IMR-90 (cell line): ENCODE results near the gene COL1A1. TPM values are rescaled to one million over a fixed set of nuclear protein-coding genes. Genes with fewer than 3 reads are reported as not detected.

Source experiments
- polyA plus RNA-seq, 3 experiments: library from polyadenylated mRNA; depleted of rRNA; stranded (reverse); fragments of >200 nt; gene quantifications; 2 replicates each; pipeline ENCODE4 v1.2.3, GENCODE V29; 2012; ENCODE audit warnings: low replicate concordance in 1 of 3
- total RNA-seq: library from RNA; depleted of rRNA; stranded (reverse); fragments of >200 nt; gene quantifications from 2 replicates; pipeline ENCODE4 v1.2.3, GENCODE V29; 2012
- TF ChIP-seq, protein P1 (sequence below): fragments of 150-350 bp; IDR thresholded peaks from 2 replicates; pipeline ENCODE4 v1.6.1; 2016; ENCODE audit warnings: low read depth, mild to moderate bottlenecking, low read length, moderate library complexity, borderline replicate concordance

The COL1A1 gene
- total and polyA plus RNA-seq, 2 of the 4 experiments (the other 2 are of a cell fraction), result 2,180 to 4,350 TPM

DNA sequence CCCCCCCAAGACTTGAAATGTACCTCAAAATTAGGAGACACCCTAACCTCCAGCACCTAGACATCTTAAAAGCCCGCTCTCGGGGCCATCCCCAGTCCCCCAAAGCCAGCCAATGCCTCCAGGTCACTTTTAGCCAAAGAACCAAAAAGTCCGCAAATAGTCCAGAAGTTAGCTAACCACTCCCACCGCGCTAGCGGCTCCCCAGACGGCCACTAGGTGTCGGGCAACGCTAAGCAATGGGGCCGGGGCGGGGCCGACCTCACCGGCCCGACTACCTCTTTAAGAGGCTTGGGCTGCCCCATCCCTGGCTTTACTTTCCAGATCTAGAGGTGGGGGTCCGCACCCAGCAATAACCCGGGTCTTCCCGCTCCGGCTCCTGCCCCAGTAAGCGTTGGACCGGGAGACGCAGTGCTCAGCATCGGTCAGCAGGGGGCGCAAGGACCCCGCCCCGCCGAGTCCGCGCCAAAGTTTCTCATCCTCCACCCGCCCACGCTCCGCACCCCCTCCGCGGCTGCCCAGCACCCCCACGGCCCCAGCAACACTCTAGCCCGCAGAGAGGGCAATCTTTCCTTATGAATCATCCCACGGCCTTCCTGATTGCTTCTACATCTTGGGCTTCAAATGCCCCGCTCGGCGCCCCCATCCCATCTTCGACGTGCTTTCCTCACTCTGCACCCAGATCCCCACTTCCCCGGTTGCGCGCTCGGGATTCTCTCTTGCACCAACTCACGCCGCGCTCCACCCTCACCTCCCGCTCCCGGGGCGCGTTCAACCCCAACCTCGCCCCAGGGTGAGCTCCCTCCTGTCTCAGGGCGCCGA, 765 bp downstream of the COL1A1 start (continued):
- TF ChIP-seq, protein P1, sequence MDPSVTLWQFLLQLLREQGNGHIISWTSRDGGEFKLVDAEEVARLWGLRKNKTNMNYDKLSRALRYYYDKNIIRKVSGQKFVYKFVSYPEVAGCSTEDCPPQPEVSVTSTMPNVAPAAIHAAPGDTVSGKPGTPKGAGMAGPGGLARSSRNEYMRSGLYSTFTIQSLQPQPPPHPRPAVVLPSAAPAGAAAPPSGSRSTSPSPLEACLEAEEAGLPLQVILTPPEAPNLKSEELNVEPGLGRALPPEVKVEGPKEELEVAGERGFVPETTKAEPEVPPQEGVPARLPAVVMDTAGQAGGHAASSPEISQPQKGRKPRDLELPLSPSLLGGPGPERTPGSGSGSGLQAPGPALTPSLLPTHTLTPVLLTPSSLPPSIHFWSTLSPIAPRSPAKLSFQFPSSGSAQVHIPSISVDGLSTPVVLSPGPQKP, result no peak
